WTC11 (cell line): ENCODE results near the gene DISP2. TPM values are rescaled to one million over a fixed set of nuclear protein-coding genes. Genes with fewer than 3 reads are reported as not detected.

Source experiments
- ATAC-seq: fragments of 200-7000 bp; cut with Tn5 transposase; 2 replicates; pipeline ENCODE4 v1.10.0; 2021; ENCODE audit warnings: mild to moderate bottlenecking, moderate library complexity
- CTCF ChIA-PET: fragments of 300-600 bp; sonication (Branson Sonifier 250); formaldehyde crosslinking; loops from one replicate; lab custom pipeline; 2021; ENCODE audit warnings: antibody characterized with exemption; lab: Charles Lee
- POLR2A ChIA-PET: fragments of 350-600 bp; sonication (Branson Sonifier 250); formaldehyde crosslinking; loops from one replicate; lab custom pipeline; 2021; ENCODE audit warnings: antibody characterized with exemption; lab: Charles Lee
- DNase-seq: peaks from one replicate; pipeline ENCODE4 v3.0.0; 2021; ENCODE audit warnings: low spot score
- H3K27ac Mint-ChIP-seq: 2 replicates; pipeline ENCODE4 v1.8.0; 2021; ENCODE audit warnings: mixed read lengths
- H3K27me3 Mint-ChIP-seq: 2 replicates; pipeline ENCODE4 v1.8.0; 2021; ENCODE audit warnings: low read depth, mild to moderate bottlenecking, moderate library complexity, mixed read lengths
- H3K36me3 Mint-ChIP-seq: 2 replicates; pipeline ENCODE4 v1.8.0; 2021; ENCODE audit warnings: mixed read lengths
- H3K4me1 Mint-ChIP-seq: 2 replicates; pipeline ENCODE4 v1.8.0; 2022; ENCODE audit warnings: mixed read lengths
- H3K4me3 Mint-ChIP-seq: 2 replicates; pipeline ENCODE4 v1.8.0; 2021; ENCODE audit warnings: mild to moderate bottlenecking, moderate library complexity, mixed read lengths
- H3K9me3 Mint-ChIP-seq: 2 replicates; pipeline ENCODE4 v1.8.0; 2021; ENCODE audit warnings: mixed read lengths
- ARID4B ChIP-seq: sonication (generic); formaldehyde crosslinking; IDR thresholded peaks from 2 replicates; pipeline ENCODE4 v1.8.0; 2023; ENCODE audit warnings: missing genetic modification reagents, mild to moderate bottlenecking, borderline replicate concordance
- ATF6 ChIP-seq: sonication (generic); formaldehyde crosslinking; IDR thresholded peaks from 2 replicates; pipeline ENCODE4 v1.8.1; 2023; ENCODE audit warnings: mild to moderate bottlenecking, missing genetic modification reagents
- E2F1 ChIP-seq: sonication (generic); formaldehyde crosslinking; IDR thresholded peaks from 2 replicates; pipeline ENCODE4 v1.8.0; 2022; ENCODE audit warnings: mild to moderate bottlenecking, missing genetic modification reagents
- ETV6 ChIP-seq: sonication (generic); formaldehyde crosslinking; IDR thresholded peaks from 2 replicates; pipeline ENCODE4 v1.8.1; 2022; ENCODE audit warnings: mild to moderate bottlenecking, missing genetic modification reagents
- HMGA2 ChIP-seq: fragments of 250-450 bp; sonication (Bioruptor Pico); IDR thresholded peaks from 2 replicates; pipeline ENCODE4 v1.4.0; 2021; ENCODE audit warnings: mild to moderate bottlenecking, moderate library complexity
- MAX ChIP-seq: sonication (generic); formaldehyde crosslinking; IDR thresholded peaks from 2 replicates; pipeline ENCODE4 v1.8.0; 2022; ENCODE audit warnings: mild to moderate bottlenecking, missing genetic modification reagents
- NFATC4 ChIP-seq: fragments of 250-450 bp; sonication (Bioruptor Pico); IDR thresholded peaks from 2 replicates; pipeline ENCODE4 v1.9.0; 2021; ENCODE audit warnings: mild to moderate bottlenecking
- NFE2L1 ChIP-seq: sonication (generic); formaldehyde crosslinking; IDR thresholded peaks from 2 replicates; pipeline ENCODE4 v1.8.1; 2023; ENCODE audit warnings: missing genetic modification reagents
- PREB ChIP-seq: sonication (generic); formaldehyde crosslinking; IDR thresholded peaks from 2 replicates; pipeline ENCODE4 v1.8.1; 2022; ENCODE audit warnings: mild to moderate bottlenecking, missing genetic modification reagents, moderate library complexity, borderline replicate concordance
- SMAD4 ChIP-seq: sonication (generic); formaldehyde crosslinking; IDR thresholded peaks from 2 replicates; pipeline ENCODE4 v1.8.0; 2022; ENCODE audit warnings: mild to moderate bottlenecking, missing genetic modification reagents
- TEAD1 ChIP-seq: sonication (generic); formaldehyde crosslinking; IDR thresholded peaks from 2 replicates; pipeline ENCODE4 v1.8.0; 2022; ENCODE audit warnings: mild to moderate bottlenecking, missing genetic modification reagents
- TP53 ChIP-seq: sonication (generic); formaldehyde crosslinking; IDR thresholded peaks from 2 replicates; pipeline ENCODE4 v1.8.1; 2023; ENCODE audit warnings: mild to moderate bottlenecking, missing genetic modification reagents
- ZNF121 ChIP-seq: sonication (generic); formaldehyde crosslinking; IDR thresholded peaks from 2 replicates; pipeline ENCODE4 v1.8.0; 2023; ENCODE audit warnings: missing genetic modification reagents
- ZNF281 ChIP-seq: sonication (generic); formaldehyde crosslinking; IDR thresholded peaks from 2 replicates; pipeline ENCODE4 v1.8.0; 2023; ENCODE audit warnings: mild to moderate bottlenecking, missing genetic modification reagents
- total RNA-seq: library from RNA; stranded (reverse); gene quantifications from 3 replicates; pipeline ENCODE4 v1.2.3, GENCODE V29; 2021

The DISP2 gene
- total RNA-seq, 1 experiment from 2014 or later = 3.5 TPM

- ChIA-PET CTCF (interaction anchor here (1.2 to 8.3 kb wide), 6 partner anchors 6 to 58 kb away, joined by 3 to 234 read pairs (median 7); partner anchors contain the start of genes CCDC9B, INAFM2 and PLCB2), POLR2A (no interaction called here)
- DNase-seq = no peak
- Mint-ChIP-seq H3K9me3 (no peaks in the 10 kb centered on the region), H3K4me3 (no peak overlapping the region), H3K36me3 (peaks cover 12% of the 10 kb centered on the region; the same call in 1 of the 2 replicates), H3K27ac (no peak overlapping the region), H3K4me1 (peaks cover 48% of the 10 kb centered on the region), H3K27me3 (peaks cover 3% of the 10 kb centered on the region)
- ATAC-seq = no peak
- TF ChIP-seq ARID4B (no peak), NFATC4 (CRISPR knock-in tag) (no peak), PREB (CRISPR knock-in tag) (no peak), TEAD1 (CRISPR knock-in tag) (no peak), MAX (CRISPR knock-in tag) (no peak), E2F1 (CRISPR knock-in tag) (no peak)
- TF ChIP-seq, all 79 proteins: peak for 0
Observed at GRCh38 chr15:40332113-40332781, 25.8 kb upstream of the DISP2 start.

GRCh38 chr15:40333922-40334492 lies 24.0 kb upstream of the DISP2 start:
- no peak for ATAC-seq
- Mint-ChIP-seq H3K27ac (no peak overlapping the region), H3K36me3 (peaks cover 11% of the 10 kb centered on the region; the same call in 1 of the 2 replicates), H3K4me1 (peaks cover 39% of the 10 kb centered on the region), H3K9me3 (no peaks in the 10 kb centered on the region), H3K4me3 (no peak overlapping the region), H3K27me3 (peaks cover 5% of the 10 kb centered on the region)
- ChIA-PET CTCF (interaction anchor here (0.9 to 9.6 kb wide), 8 partner anchors 6 to 116 kb away, joined by 3 to 264 read pairs (median 54); partner anchors contain the start of gene INAFM2), POLR2A (no interaction called here)
- DNase-seq = no peak
- TF ChIP-seq TP53 (no peak), ETV6 (CRISPR knock-in tag) (no peak), NFE2L1 (CRISPR knock-in tag) (no peak), ZNF281 (CRISPR knock-in tag) (no peak), HMGA2 (no peak), ZNF121 (CRISPR knock-in tag) (no peak), SMAD4 (no peak), ATF6 (CRISPR knock-in tag) (no peak)
- TF ChIP-seq, all 79 proteins: peak for 0
